Putamen (tissue), 1 donor: ENCODE measurements around the gene LRP1.

ENCODE experiments used
- DNase-seq: peaks from one replicate; pipeline ENCODE4 v3.0.0-alpha.2; 2016; ENCODE audit warnings: low spot score

Gene LRP1

DNA sequence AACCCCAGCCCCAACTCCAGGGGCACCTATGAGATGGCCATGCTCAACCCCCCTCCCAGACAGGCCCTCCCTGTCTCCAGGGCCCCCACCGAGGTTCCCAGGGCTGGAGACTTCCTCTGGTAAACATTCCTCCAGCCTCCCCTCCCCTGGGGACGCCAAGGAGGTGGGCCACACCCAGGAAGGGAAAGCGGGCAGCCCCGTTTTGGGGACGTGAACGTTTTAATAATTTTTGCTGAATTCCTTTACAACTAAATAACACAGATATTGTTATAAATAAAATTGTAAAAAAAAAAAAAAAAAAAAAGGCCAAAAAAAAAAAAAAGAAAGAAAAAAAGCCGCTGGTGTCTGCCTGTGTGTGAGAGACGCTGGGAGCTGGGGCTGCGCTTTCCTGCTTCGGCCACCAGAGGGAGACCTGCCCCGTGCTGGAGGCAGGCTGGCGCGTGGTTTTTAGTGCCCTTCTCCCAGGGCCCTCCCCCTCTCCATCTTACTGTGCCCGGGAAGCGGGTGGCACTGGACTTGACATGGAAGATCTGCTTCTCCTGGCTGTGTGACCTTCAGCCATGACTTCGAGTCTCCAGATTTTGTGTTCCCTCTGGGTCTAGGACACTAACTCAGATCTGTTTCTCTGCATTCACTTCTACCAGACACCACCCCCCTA, 84.9 kb downstream of the LRP1 start:
- DNase-seq = peak; percentile 83

DNA sequence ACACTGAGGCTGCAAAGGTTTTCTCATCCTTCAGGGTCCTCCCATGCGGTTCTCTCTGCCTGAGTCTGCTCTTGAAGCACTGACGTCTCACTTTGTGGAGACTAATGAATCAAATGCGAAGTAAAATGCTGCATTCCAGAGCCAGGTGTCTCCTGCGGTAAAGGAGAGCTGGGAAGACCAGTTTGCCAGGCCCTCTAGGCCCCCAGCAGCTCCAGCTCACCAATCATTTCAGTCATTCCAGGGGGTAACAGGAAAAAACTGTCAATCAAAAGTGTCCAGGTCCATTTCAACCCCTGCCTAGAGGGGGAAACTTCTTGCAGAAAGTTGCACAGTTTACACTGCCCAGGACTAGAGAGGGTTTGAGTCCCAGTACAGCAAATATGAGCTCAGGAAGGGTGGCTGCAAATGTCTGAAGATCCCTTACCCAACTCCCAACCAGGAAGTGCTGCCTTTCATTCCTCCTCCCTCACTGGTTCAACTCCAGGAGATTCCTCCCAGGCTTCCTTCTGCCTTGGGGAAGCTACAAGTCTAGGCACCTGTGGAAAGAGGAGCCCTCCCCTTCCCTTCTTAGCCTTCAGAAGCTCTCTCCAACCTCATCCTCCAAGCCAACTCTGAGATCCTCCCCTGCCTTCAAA, 85.6 kb downstream of the LRP1 start:
- DNase-seq = no peak

DNA sequence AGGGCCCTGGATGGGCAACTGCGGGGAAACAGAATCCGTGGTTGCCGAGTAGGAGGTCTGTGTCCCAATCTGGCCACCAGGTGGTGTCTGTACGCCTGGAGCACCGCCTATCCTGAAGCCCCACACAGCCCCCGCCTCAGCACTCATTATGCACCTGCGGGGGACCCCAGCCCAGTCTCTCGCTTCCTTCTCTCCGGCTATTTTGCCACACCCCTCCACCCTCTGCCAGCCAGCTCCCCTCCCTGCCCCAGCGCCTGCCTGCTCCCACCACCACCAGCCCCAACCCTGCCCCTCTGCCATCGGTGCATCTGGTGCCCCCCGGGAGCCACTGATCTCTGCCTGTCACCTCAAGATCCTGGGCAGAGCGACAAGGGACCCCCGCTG, 86.1 kb downstream of the LRP1 start:
- DNase-seq = no peak

DNA sequence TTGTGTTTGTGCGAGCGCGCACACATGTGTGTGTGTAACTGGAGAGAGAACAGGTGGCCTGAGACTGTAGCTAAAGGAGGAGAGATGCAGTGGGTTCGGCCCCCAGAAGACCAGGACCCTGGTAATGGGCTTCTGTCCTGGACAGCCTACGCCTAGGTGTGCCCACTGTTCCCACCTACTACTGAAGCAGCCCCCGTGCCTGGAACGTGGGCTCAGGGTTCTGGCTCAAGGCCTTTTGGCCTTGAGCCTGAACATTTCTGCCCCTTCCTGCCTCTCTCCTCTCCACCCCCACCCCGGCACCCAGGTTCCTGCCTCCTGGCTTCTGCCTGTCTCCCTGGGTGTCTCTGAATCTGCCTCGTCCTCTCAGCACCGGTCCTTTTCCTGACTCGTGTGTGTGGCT, 86.8 kb downstream of the LRP1 start:
- no peak for DNase-seq

DNA sequence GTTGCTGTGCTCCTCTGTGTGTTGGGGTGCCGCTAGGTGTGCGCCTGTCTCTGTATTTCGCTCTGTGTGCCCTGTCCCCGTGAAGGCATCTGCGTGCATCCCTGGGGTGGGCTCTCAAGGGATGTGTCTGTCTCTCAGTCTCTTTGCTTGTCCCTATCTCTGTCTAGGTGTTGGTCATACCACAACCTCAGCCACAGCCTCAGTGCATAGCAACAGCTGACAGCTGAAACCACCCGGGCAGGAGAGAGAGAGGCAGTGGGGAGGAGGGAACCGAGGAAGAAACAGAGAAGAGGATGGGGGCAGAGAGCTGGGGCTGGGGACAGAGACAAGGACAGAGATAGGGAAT, 87.4 kb downstream of the LRP1 start:
- no peak for DNase-seq

DNA sequence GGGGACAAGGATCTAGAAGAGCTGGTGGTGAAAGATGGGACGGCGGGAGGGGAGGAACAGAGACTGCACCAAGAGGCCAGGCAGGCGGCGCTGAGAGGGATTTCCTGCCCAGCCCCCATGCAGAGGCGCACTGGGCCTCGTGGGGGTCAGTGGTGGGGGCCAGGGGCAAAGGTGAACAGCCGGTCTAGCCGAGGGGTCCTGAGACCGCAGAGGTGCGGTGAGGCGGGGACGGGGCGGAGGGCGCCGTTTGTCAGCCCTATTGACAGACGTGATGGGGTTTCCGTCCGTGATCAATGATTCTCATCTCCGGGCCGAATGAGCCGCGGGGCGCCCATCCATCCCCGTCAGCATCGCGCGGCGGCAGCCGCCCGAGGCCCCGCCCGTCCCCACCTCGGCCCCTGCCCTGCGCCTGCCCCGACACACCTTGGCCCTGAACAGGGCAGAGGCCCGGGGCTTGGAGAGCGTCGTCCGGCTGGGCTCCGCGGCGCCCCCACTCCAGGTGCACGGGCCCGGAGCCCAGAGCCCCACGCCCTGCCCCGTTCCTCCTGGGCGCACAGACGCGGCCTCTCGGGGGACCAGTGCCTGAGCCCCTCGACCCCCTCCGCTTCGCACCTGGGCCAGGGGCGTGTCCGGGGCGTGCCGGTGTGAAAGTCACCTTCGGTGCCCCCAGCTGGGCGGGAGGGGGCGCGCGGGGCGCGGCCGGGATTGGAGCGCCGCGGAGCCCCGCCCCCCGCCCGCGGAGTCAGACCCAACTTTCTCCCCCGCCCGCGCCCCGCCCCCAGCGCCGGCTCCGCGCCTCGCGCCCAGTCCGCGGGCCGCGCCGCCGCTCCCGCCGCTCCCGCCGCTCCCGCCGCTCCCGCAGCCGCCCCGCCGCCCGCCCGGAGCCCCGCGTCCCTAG, 88.0 kb downstream of the LRP1 start, which contains the start of gene NXPH4:
Gene NXPH4, plus strand, starts transcription at position 781 of the 898 bp plus-strand sequence. CDS start 176 bp downstream, outside the sequence.
- no peak for DNase-seq

DNA sequence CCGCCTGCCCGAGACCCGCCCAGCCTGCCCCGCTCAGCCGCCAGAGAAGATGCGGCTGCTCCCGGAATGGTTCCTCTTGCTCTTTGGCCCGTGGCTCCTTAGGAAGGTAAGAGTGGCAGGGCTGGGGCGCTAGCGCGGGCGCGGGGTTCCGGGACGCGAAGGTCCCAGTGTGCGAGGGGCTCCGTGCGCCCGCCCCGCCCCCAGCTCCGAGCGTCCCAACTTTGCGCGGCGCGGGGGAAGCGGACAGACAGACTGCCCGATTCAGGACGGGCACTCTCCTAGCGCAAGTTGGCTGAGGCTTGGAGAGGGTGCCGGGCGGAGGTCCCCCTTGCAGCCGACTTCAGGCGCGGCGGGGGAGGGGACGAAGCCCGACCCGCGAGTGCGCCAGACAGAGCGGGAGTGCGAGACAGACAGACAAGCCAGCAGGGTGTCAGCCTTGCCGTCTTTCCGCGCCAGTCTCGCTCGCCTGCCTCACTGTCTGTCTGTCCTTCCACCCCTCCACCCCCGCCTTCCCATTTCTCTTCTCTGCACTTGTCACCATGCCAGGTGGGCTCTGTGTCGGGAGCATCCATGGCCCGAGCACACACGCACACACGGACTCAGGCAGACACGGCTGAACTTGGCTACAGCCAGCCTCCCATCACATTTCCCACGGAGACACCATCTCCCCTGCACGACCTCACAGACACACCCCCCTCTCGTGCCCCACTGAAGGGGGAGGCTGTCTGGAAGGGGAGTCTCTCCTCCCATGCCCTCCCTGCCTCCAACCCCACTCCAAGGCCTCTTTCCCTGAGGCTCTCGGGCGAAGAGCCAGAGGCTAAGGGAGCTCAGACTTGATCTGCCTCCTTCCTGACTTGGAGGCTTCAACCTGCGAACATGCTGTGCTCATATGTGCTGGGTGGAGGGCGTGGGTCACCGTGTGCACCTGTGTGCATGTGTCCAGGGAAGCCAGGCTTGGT, 88.9 kb downstream of the LRP1 start:
- DNase-seq = no peak

DNA sequence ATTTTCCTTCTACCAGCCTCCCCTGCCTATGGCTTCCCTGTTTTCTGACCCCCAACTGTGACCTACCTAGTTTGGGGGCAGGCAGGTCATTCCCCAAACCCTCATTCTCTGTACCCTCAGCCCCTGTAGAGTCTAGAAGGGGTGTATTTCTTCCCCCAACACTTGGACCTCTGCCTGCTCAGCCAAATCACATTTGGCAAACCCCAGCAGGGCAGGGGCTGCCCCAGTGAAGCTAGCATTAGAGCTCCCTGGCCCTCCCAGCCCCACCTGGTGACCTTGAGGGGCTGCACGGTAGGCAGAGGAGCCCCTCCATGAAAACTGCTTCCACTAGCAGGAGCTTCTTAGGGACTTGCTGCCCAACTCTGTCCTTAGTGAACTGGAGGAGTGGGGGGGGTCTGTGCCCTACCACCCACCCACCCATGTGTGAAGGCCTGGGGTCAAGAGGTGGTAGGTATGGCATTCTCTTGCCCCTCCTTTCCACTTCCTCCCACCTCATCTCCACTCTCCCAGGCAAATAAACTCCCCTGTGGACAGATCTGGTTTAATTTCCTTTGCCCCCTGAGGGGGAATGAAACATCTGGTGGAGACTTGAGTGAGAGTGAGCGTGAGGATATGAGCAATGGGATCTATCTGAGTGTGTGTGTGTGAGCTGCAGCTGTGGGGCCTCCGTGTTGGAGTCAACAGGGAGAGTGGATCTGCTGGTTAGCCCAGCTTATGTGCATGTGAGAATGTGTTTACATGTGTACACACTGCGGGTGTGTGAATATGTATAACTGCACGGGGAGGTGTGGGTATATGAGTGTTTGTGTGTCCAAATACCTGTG, 90.0 kb downstream of the LRP1 start:
- no peak for DNase-seq

DNA sequence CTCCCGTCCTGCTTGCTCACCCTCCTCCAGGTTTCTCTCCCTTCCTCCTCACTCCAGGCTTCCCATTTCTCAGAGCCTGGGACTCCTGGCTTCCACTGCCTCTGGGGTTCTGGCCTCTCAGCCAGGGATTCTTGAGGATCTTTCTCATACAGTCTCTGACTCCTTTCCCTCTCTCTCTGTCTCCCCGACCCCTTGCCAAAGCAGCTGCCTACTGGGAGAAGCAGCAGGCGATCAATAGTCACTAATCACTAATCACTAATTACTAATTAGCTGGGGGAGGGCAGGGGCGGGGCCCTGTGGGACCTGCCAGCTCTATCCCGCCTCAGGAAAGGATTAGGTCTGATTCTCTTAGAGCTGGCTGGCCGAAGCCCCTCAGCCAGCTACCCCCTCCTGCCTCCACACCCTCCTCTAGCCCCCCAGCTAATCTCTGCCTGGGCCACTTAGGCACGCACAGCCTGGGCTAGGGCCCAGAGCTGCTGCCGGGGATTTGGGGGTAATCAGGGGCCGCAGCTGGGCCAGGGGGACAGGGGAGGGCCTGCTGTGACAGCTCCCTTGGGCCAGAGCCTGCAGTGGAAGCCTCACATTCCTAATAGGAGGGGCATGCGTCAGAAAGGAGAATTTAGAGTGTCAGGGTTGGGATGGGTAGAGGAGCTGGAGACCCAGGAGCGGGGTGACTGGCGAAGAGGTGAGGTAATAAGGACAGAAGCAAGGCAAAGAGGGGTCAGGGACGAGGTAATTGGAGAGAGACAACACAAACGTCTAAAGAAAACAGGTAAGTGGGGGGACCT, 91.1 kb downstream of the LRP1 start:
- DNase-seq = no peak

DNA sequence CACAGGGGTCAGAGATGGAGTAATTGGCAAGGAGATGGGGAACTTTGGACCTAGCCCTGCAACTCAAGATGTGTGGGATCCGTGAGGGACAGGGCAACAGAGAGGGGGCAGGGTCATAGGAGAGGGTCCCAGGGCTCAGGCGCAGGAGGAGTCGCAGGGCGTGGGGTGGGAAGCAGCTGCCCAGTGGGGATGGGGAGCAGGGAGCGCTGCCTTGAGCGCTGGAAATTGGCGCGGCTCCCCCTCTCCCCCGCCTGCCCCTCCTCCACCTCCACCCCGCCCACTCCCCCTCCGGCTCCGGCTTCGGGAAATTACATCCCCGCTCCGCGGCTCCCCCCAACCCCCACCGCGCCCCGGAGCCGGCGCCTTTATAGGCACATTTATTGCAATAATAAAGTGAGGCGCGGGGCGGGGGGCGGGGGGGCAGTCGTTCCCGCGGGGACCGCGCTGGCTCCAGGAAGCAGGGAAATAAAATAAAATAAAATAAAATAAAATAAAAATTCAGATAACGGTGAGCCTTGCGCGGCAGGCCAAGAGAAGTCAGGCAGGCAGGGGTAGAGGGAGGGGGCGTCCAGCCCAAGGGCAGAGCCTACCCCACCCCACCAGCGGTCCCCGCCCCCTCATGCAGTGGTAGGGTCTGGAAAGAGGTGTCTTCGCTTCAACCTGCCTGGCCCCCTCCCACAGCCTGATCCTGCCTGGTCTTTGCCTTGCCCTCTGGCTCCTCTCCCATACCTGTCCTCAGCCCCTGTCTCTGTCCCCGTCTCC, 91.9 kb downstream of the LRP1 start:
- no peak for DNase-seq

DNA sequence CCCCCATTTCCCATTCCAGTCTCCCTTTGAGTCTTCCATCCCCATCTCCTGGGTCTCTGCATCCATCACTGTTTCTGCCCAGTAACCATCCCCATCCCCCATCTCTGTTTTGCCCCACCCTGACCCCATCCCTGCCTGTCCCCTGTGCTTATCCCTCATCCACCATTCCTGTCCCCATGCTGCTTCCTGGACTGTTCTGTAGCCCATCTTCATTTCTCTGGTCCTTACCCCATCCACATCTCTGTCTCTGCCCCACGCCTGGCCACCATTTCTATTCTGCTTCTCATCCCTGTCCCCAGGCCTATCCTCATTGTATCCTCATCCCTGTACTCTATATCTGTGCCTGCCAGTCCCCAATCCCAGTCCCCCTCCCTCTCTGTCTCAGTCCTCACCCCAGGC, 92.5 kb downstream of the LRP1 start:
- DNase-seq = no peak

DNA sequence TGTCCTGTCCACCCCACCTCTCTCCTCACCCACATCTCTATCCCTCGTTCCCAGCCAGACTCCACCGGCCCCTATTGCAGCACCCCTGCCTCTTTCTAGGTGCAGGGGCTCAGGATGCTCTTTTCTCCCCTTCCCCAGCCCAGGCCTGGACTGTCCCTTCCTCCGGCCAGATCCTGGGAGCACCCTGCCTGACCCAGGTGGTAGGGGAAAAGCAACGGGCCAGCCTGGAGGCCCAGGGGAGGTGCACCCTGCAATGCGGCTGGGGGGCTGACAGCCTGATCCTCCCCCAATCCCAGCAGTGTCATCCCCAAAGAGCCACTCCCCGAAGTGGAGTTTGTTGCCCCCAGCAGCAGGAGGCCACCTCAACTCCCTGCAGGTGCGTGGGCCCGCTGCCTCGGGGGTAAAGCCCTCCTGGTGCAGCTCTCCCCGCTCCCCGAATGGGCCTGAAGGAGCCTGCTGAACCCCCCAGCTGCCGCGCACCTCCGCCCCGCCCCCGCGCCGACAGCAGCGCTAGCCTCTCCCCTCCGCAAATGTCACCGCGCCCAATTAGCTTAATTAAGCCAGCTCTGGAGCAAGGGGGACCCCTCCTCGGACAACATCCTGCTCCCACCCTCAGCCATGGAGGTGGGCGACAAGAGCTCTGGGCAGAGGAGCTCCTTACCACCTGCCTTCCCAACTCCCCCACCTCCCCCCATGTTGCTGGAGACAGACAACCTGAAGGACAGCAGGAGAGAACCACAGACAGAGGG, 93.1 kb downstream of the LRP1 start:
- DNase-seq = no peak

DNA sequence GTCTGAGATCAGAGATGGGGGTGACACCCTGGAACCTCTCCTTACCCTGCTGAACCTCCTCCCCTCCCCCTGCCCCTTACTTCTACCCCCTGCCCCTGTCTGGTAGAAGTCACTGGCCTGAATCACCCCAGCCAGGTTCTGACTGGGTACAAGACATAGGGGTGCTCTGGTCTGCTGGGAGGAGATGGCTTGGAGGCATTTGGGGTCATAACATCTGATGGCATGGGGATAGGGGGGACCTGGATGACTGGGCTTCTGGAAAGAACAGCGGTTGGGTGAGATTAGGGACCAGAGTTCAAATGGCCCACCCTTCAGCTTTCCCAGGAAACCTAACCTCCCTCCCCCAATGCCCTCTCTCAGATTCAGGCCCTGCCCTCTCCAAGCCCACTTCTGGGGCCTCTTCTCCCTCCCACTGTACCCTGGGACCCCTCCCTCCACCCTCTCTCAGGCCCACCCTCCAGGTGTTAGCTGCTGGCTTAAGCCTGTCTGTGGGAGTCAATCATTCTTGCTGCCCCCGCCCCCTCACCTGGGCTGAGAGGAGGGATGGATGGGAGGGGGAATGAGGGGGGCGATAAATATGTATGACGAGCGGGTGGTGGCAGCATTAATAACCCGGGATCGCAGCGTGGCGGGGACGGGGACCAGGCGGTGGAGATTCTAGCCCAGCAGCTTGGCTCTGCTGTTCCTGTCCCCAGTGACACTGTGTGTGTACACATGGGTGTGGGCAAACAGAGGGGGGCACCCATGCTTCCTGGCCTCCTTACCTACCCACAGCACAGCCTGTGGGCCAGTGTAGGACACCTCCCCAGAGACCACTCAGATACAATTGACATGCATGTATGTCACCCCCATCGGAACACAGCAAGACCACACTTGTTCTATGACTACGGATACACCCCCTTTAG, 94.3 kb downstream of the LRP1 start:
- no peak for DNase-seq

DNA sequence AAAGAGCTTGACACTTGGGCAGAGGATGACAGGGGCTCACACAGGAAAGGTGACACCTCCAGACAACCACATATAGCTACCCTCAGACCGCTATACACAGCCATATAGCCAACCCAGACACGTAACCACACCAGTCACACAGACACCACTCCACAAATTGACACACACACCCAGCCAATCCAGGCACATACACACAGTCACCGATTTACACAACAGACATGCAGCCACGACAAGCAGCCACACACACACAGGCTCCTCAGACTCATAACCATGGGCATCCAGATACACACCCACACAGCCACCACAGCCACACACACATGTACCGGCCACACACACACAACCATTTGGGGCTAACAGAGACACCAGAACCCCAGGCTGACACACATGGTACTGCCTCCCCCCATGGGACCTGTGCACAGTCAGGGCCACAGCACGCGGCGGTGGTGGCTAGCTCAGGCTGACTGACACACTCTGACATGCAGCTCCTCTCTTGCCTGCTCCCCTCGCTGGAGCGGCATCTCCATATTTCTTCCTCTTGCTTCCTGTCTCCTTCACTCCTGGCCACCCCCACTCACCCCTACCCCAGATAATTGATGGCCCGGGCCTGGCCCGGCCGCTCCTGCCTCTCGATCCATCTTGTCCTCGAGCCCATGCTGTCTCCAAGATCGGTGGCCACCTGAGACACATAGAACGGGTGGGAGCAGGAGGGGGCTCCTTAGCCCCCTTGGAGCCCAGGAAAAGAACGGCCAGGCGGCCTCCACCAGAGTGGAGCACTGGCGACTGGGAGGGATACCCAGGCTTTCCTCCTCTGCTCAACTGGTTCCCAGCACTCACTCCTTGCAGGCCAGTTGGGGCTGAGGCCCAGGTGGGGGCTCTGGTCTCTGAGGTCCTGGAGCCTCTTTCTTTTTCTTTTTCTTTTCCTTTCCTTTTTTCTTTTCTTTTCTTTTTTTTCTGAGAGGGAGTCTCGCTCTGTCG, 95.2 kb downstream of the LRP1 start:
- no peak for DNase-seq

DNA sequence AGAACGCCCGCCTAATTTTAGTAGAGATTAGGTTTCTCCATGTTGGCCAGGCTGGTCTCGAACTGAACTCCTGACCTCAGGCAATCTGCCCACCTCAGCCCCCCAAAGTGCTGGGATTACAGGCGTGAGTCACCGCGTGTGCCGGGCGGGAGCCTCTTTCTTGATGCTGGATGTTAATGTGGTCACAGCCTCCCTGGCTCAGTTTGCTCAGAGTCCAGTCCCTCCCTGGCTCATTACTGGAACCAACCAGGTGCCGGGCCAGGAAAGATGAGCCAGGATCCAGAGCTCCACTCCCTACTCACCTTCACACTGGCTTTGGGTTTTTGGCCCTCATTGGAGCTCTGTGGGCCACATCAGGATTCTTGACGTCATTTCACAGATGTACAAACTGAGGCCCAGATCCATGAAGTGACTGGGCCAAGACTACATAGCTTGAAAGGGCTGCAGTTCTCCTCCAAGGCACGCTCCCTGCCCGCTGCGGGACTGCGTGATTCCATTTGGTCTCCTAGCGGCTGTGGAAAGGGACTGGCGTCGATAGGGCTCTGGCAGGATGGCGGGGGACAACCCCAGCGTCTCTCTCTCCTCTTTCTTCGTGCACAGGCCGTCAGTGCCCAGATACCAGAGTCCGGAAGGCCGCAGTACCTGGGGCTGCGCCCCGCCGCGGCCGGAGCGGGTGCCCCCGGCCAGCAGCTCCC, 96.1 kb downstream of the LRP1 start:
- no peak for DNase-seq
